Activated T-cell treated with anti-CD3 and anti-CD28 coated beads, Interleukin-2, amount 50 U/mL, for 72 hours (primary cell): ENCODE measurements around the gene FCER2. TPM values are rescaled to one million over a fixed set of nuclear protein-coding genes. Genes with fewer than 3 reads are reported as not detected.
A peak's percentile ranks its signal among the peaks of the same experiment; 100 is the strongest.

Source experiments
- ATAC-seq, 2 donors: fragments of 150-1000 bp; cut with Tn5 transposase; replicated peaks in 1 of 2; 2 replicates each; pipeline ENCODE4 v1.10.0; 2021; ENCODE audit warnings: moderate library complexity in 2 of 2, mild to moderate bottlenecking in 1 of 2
- DNase-seq, 2 donors: peaks; one replicate each; pipeline ENCODE4 v3.0.0; 2021 to 2022; ENCODE audit warnings: mixed read lengths in 1 of 2
- H3K27ac Mint-ChIP-seq: one replicate; pipeline ENCODE4 v1.8.0; 2022; ENCODE audit warnings: mild to moderate bottlenecking, moderate library complexity, mixed read lengths
- H3K27me3 Mint-ChIP-seq: one replicate; pipeline ENCODE4 v1.8.0; 2022; ENCODE audit warnings: low read depth, mixed read lengths
- H3K36me3 Mint-ChIP-seq, 2 donors: one replicate each; pipeline ENCODE4 v1.8.0; 2022; ENCODE audit warnings: mixed read lengths in 2 of 2, mild to moderate bottlenecking in 1 of 2; ENCODE audit not compliant: insufficient read depth in 2 of 2
- H3K4me1 Mint-ChIP-seq: one replicate; pipeline ENCODE4 v1.8.0; 2022; ENCODE audit warnings: low read depth, mixed read lengths
- H3K4me3 Mint-ChIP-seq, 2 donors: one replicate each; pipeline ENCODE4 v1.8.0; 2022; ENCODE audit warnings: mild to moderate bottlenecking in 2 of 2, mixed read lengths in 2 of 2, moderate library complexity in 2 of 2
- H3K9me3 Mint-ChIP-seq, 2 donors: one replicate each; pipeline ENCODE4 v1.8.0; 2022; ENCODE audit warnings: mixed read lengths in 2 of 2
- total RNA-seq, 2 donors: library from RNA; stranded (reverse); gene quantifications; one replicate each; pipeline ENCODE4 v1.2.3, GENCODE V29; 2022

FCER2 gene
- total RNA-seq, 2 donors from 2014 or later, result 2.3 to 7.7 TPM

GRCh38 chr19:7642295-7643030 lies 59.5 kb downstream of the FCER2 start:
- Mint-ChIP-seq H3K27me3 (no peaks in the 10 kb centered on the region), H3K27ac (no peak overlapping the region), H3K4me3 (no peak overlapping the region), H3K36me3 (peaks cover 8 to 10% of the 10 kb centered on the region in 2 donors), H3K4me1 (peaks cover 24% of the 10 kb centered on the region), H3K9me3 (peaks cover 4% of the 10 kb centered on the region in 2 donors)
- ATAC-seq (no peak), DNase-seq (no peak)

GRCh38 chr19:7641290-7642276 lies 60.3 kb downstream of the FCER2 start:
- Mint-ChIP-seq H3K27me3 (no peaks in the 10 kb centered on the region), H3K9me3 (peaks cover 4% of the 10 kb centered on the region in 2 donors), H3K4me3 (no peak overlapping the region), H3K36me3 (peaks cover 8 to 10% of the 10 kb centered on the region in 2 donors), H3K27ac (no peak overlapping the region), H3K4me1 (peaks cover 26% of the 10 kb centered on the region)
- DNase-seq, result no peak
- ATAC-seq, result no peak

- DNase-seq (no peak), ATAC-seq (no peak)
- Mint-ChIP-seq H3K27ac (no peak overlapping the region), H3K36me3 (peaks cover 8 to 9% of the 10 kb centered on the region in 2 donors), H3K4me3 (no peak overlapping the region), H3K4me1 (peaks cover 34% of the 10 kb centered on the region), H3K27me3 (no peaks in the 10 kb centered on the region), H3K9me3 (peaks cover 4% of the 10 kb centered on the region in 2 donors)
Observed at GRCh38 chr19:7640803-7641202, 61.1 kb downstream of the FCER2 start.

GRCh38 chr19:7639863-7640348 lies 62.0 kb downstream of the FCER2 start:
- Mint-ChIP-seq H3K4me1 (peaks cover 34% of the 10 kb centered on the region), H3K27ac (no peak overlapping the region), H3K9me3 (peaks cover 4% of the 10 kb centered on the region in 2 donors), H3K27me3 (no peaks in the 10 kb centered on the region), H3K4me3 (no peak overlapping the region), H3K36me3 (peaks cover 7 to 8% of the 10 kb centered on the region in 2 donors)
- no peak for DNase-seq
- ATAC-seq, result no peak

- Mint-ChIP-seq H3K36me3 (peaks cover 7 to 8% of the 10 kb centered on the region in 2 donors), H3K27me3 (no peaks in the 10 kb centered on the region), H3K4me1 (peaks cover 34% of the 10 kb centered on the region), H3K4me3 (peak overlapping the region in 1 of 2 donors; percentile 44), H3K27ac (no peak overlapping the region), H3K9me3 (peaks cover 4% of the 10 kb centered on the region in 2 donors)
- DNase-seq, result no peak
- no peak for ATAC-seq
Observed at GRCh38 chr19:7638802-7639465, 63.0 kb downstream of the FCER2 start.

Other genes starting within 250 kb of the FCER2 start
- gene PEX11G, start 213.1 kb downstream of the FCER2 start, total RNA-seq, result 1 to 10 TPM; 1.1 to 3.4 TPM
- gene ZNF358, start 186.0 kb downstream of the FCER2 start, total RNA-seq, result 10 to 100 TPM; 13.6 to 14.1 TPM
- gene MCOLN1, start 179.5 kb downstream of the FCER2 start, total RNA-seq, result 10 to 100 TPM in 1 of 2 donors, 1 to 10 TPM in 1; 9.5 to 11.8 TPM
- 100 to 1,000 TPM; 102 to 144 TPM for gene PNPLA6, start 166.4 kb downstream of the FCER2 start, total RNA-seq
- gene CAMSAP3, start 106.3 kb downstream of the FCER2 start, total RNA-seq, result 1 to 10 TPM; 1.7 to 2.0 TPM
- gene XAB2, start 72.6 kb downstream of the FCER2 start, total RNA-seq, result 10 to 100 TPM; 53.3 to 59.3 TPM
- gene PET100, start 72.3 kb downstream of the FCER2 start, total RNA-seq, result 10 to 100 TPM; 65.5 to 74.0 TPM
- gene PCP2, start 68.4 kb downstream of the FCER2 start, total RNA-seq, result 1 to 10 TPM; 1.9 to 2.2 TPM
- gene STXBP2, start 65.0 kb downstream of the FCER2 start, total RNA-seq, result 100 to 1,000 TPM; 132 TPM
- gene RETN, start 33.1 kb downstream of the FCER2 start, total RNA-seq, result not detected
- not detected for gene MCEMP1, start 25.0 kb downstream of the FCER2 start, total RNA-seq
- gene TRAPPC5, start 21.3 kb downstream of the FCER2 start, total RNA-seq, result 10 to 100 TPM; 73.0 to 78.2 TPM
- gene CLEC4G, start 30.0 kb upstream of the FCER2 start, total RNA-seq, result not detected
- not detected for gene CD209, start 45.4 kb upstream of the FCER2 start, total RNA-seq
- gene CLEC4M, start 61.1 kb upstream of the FCER2 start, total RNA-seq, result not detected
- gene EVI5L, start 128.1 kb upstream of the FCER2 start, total RNA-seq, result 10 to 100 TPM in 1 of 2 donors, 1 to 10 TPM in 1; 7.8 to 10.4 TPM
- under 1 TPM; 0.63 to 0.96 TPM for gene PRR36, start 172.3 kb upstream of the FCER2 start, total RNA-seq
- gene LRRC8E, start 186.4 kb upstream of the FCER2 start, total RNA-seq, result not detected
- gene MAP2K7, start 201.7 kb upstream of the FCER2 start, total RNA-seq, result 10 to 100 TPM; 40.2 to 40.3 TPM
- gene TGFBR3L, start 212.7 kb upstream of the FCER2 start, total RNA-seq, result 1 to 10 TPM; 7.4 to 9.7 TPM
- 10 to 100 TPM; 23.7 to 25.5 TPM for gene SNAPC2, start 218.2 kb upstream of the FCER2 start, total RNA-seq
- gene CTXN1, start 224.0 kb upstream of the FCER2 start, total RNA-seq, result under 1 TPM; 0.50 to 0.63 TPM
- 100 to 1,000 TPM in 1 of 2 donors, 10 to 100 TPM in 1; 91.2 to 112 TPM for gene TIMM44, start 241.5 kb upstream of the FCER2 start, total RNA-seq